ENCODE results near the gene RARS2. TPM values are rescaled to one million over a fixed set of nuclear protein-coding genes. Genes with fewer than 3 reads are reported as not detected.

RARS2 gene
- total RNA-seq, 1 experiment from 2014 or later, result 32.0 TPM

DNA sequence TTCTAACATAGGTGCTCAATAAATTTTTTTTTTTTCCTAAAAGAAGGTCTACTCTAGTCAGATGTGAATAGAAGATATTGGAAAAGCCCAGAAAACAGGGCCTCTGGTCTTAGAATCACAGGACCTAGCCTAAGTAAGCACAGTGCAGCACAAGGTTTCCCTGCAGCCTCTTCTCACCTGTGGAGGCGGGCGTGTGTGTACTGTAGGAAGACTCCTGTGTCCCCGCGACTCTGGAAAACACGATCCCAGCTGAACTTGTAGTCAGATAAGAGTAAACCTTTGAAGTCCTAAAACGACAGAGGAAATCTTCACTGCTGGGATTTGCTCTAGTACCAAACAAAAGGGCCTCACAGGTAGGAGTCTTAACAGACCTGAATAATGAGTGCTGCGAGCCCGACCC is 71.3 kb downstream of the RARS2 start:
- no peak overlapping the region for H3K4me3 Mint-ChIP-seq (ENCODE audit: unreplicated experiment)
- no peak overlapping the region for H3K4me3 ChIP-seq (ENCODE audit: low read depth, low read length)
- intact Hi-C loops (cut with micrococcal nuclease; ENCODE audit: unreplicated experiment), result no loop called here
- no TSS peak for BruUV-seq (replicated peaks)
- no peaks in the 10 kb centered on the region for H3K4me1 ChIP-seq
- POLR2A ChIA-PET, result no interaction called here
- H3K4me1 Mint-ChIP-seq (ENCODE audit: low read depth, unreplicated experiment), result no peaks in the 10 kb centered on the region
- H3K27ac Mint-ChIP-seq (ENCODE audit: unreplicated experiment), result no peak overlapping the region
- H3K9me3 ChIP-seq, result no peaks in the 10 kb centered on the region
- H3K27me3 ChIP-seq (replicated peaks; ENCODE audit: control insufficient read depth, insufficient read depth, low read length), result no peaks in the 10 kb centered on the region
- no peaks in the 10 kb centered on the region for H3K9me3 Mint-ChIP-seq (ENCODE audit: unreplicated experiment)
- H3K27me3 Mint-ChIP-seq (ENCODE audit: insufficient read depth, unreplicated experiment), result no peaks in the 10 kb centered on the region
- TF ChIP-seq, protein P1, sequence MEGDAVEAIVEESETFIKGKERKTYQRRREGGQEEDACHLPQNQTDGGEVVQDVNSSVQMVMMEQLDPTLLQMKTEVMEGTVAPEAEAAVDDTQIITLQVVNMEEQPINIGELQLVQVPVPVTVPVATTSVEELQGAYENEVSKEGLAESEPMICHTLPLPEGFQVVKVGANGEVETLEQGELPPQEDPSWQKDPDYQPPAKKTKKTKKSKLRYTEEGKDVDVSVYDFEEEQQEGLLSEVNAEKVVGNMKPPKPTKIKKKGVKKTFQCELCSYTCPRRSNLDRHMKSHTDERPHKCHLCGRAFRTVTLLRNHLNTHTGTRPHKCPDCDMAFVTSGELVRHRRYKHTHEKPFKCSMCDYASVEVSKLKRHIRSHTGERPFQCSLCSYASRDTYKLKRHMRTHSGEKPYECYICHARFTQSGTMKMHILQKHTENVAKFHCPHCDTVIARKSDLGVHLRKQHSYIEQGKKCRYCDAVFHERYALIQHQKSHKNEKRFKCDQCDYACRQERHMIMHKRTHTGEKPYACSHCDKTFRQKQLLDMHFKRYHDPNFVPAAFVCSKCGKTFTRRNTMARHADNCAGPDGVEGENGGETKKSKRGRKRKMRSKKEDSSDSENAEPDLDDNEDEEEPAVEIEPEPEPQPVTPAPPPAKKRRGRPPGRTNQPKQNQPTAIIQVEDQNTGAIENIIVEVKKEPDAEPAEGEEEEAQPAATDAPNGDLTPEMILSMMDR (IDR thresholded peaks at IDR 0.05; ENCODE audit: insufficient read depth in 1 of 2, low read depth in 1 of 2, low read length in 1 of 2, severe bottlenecking in 1 of 2, unreplicated experiment in 1 of 2), result no peak
- no peak for DNase-seq
- CTCF ChIA-PET, result no interaction called here
- H3K36me3 Mint-ChIP-seq (ENCODE audit: insufficient read depth, unreplicated experiment), result peaks cover 55% of the 10 kb centered on the region
- no peaks in the 10 kb centered on the region; the same call in 1 of the 2 replicates for H3K36me3 ChIP-seq (ENCODE audit: control insufficient read depth, insufficient read depth, low read length)

DNA sequence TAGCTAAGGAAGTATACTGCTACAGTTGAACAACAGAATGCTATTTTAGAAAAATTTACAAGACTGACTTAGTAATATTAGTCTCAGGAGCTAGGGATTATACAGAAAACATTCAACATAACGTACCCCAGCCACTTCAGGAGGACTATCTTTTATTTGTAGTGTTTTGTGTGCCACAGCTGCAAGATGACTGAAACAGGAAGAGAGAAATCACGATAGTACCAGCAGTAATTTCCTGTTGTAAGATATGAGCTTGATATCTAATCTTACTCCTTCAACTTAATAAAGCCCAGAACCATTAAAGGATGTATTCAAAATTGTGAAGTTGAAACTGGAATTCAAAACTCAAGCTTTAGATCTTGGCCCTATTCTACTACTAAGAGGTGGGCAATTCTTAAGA is 75.0 kb downstream of the RARS2 start:
- Histone ChIP-seq H3K4me3 (ENCODE audit: low read depth, low read length) (no peak overlapping the region), H3K4me1 (no peaks in the 10 kb centered on the region), H3K9me3 (no peaks in the 10 kb centered on the region), H3K27me3 (replicated peaks; ENCODE audit: control insufficient read depth, insufficient read depth, low read length) (no peaks in the 10 kb centered on the region), H3K36me3 (ENCODE audit: control insufficient read depth, insufficient read depth, low read length) (no peaks in the 10 kb centered on the region)
- ChIA-PET CTCF (no interaction called here), POLR2A (no interaction called here)
- no peak for DNase-seq
- no TSS peak for BruUV-seq (replicated peaks)
- Mint-ChIP-seq H3K27me3 (ENCODE audit: insufficient read depth, unreplicated experiment) (no peaks in the 10 kb centered on the region), H3K27ac (ENCODE audit: unreplicated experiment) (no peak overlapping the region), H3K36me3 (ENCODE audit: insufficient read depth, unreplicated experiment) (peaks cover 55% of the 10 kb centered on the region), H3K4me1 (ENCODE audit: low read depth, unreplicated experiment) (no peaks in the 10 kb centered on the region), H3K4me3 (ENCODE audit: unreplicated experiment) (no peak overlapping the region), H3K9me3 (ENCODE audit: unreplicated experiment) (no peaks in the 10 kb centered on the region)
- intact Hi-C loops (cut with micrococcal nuclease; ENCODE audit: unreplicated experiment), result no loop called here
- TF ChIP-seq, protein P1 (IDR thresholded peaks at IDR 0.05; ENCODE audit: insufficient read depth in 1 of 2, low read depth in 1 of 2, low read length in 1 of 2, severe bottlenecking in 1 of 2, unreplicated experiment in 1 of 2), result no peak

- no peaks in the 10 kb centered on the region for H3K9me3 ChIP-seq
- no peaks in the 10 kb centered on the region for H3K4me1 ChIP-seq
- DNase-seq, result no peak
- H3K9me3 Mint-ChIP-seq (ENCODE audit: unreplicated experiment), result no peaks in the 10 kb centered on the region
- H3K36me3 Mint-ChIP-seq (ENCODE audit: insufficient read depth, unreplicated experiment), result peaks cover 18% of the 10 kb centered on the region
- H3K27me3 ChIP-seq (replicated peaks; ENCODE audit: control insufficient read depth, insufficient read depth, low read length), result no peaks in the 10 kb centered on the region
- TF ChIP-seq, protein P1 (IDR thresholded peaks at IDR 0.05; ENCODE audit: insufficient read depth in 1 of 2, low read depth in 1 of 2, low read length in 1 of 2, severe bottlenecking in 1 of 2, unreplicated experiment in 1 of 2), result no peak
- H3K4me3 Mint-ChIP-seq (ENCODE audit: unreplicated experiment), result no peak overlapping the region
- no TSS peak for BruUV-seq (replicated peaks)
- POLR2A ChIA-PET, result interaction anchor here (0.5 kb wide), 1 partner anchor 584 kb away, joined by 7 read pairs; no protein-coding TSS in a partner anchor
- no peaks in the 10 kb centered on the region for H3K27me3 Mint-ChIP-seq (ENCODE audit: insufficient read depth, unreplicated experiment)
- CTCF ChIA-PET, result no interaction called here
- no peak overlapping the region for H3K27ac Mint-ChIP-seq (ENCODE audit: unreplicated experiment)
- H3K36me3 ChIP-seq (ENCODE audit: control insufficient read depth, insufficient read depth, low read length), result no peaks in the 10 kb centered on the region
- H3K4me1 Mint-ChIP-seq (ENCODE audit: low read depth, unreplicated experiment), result peaks cover 6% of the 10 kb centered on the region
- intact Hi-C loops (cut with micrococcal nuclease; ENCODE audit: unreplicated experiment), result no loop called here
- H3K4me3 ChIP-seq (ENCODE audit: low read depth, low read length), result no peak overlapping the region
Measured at GRCh38 chr6:87504441-87504840, 85.3 kb downstream of the RARS2 start.

All from Caco-2 (cell line).